Thyroid gland (tissue), 4 donors: ENCODE data around the gene TTR. TPM values are rescaled to one million over a fixed set of nuclear protein-coding genes. Genes with fewer than 3 reads are reported as not detected.

Source experiments
- DNase-seq, 2 donors: peaks; one replicate each; pipeline ENCODE4 v3.0.0-alpha.2; 2019
- H3K27ac ChIP-seq, 3 donors: fragments of 200-600 bp; sonication (generic); 1 replicate in 2 of 3; 2 replicates in 1 of 3; pipeline ENCODE4 v1.5.1; 2016 to 2019; ENCODE audit warnings: mild to moderate bottlenecking in 1 of 3, moderate library complexity in 1 of 3
- H3K27me3 ChIP-seq: fragments of 200-600 bp; sonication (generic); one replicate; pipeline ENCODE4 v1.5.1; 2019
- H3K36me3 ChIP-seq, 2 donors: fragments of 200-600 bp; sonication (generic); one replicate each; pipeline ENCODE4 v1.5.1; 2016 to 2019
- H3K4me1 ChIP-seq, 2 donors: fragments of 200-600 bp; sonication (generic); one replicate each; pipeline ENCODE4 v1.5.1; 2017 to 2019
- H3K4me3 ChIP-seq, 3 donors: fragments of 200-600 bp; sonication (generic); replicated peaks in 1 of 3; 1 replicate in 2 of 3; 2 replicates in 1 of 3; pipeline ENCODE4 v1.5.1; 2016; ENCODE audit warnings: mild to moderate bottlenecking in 1 of 3
- H3K9me3 ChIP-seq: fragments of 200-600 bp; sonication (generic); one replicate; pipeline ENCODE4 v1.5.1; 2017
- CTCF ChIP-seq, 6 experiments: fragments of 200-600 bp in 3 of 6; fragments of 450-650 bp in 3 of 6; sonication (generic) in 3 of 6; IDR thresholded peaks; one replicate each; pipeline ENCODE4 v1.5.1; 2016 to 2019; ENCODE audit warnings: antibody characterized with exemption in 6 of 6, mild to moderate bottlenecking in 2 of 6, inconsistent platforms in 1 of 6, moderate library complexity in 1 of 6
- POLR2A ChIP-seq, 2 donors: fragments of 450-650 bp; IDR thresholded peaks; one replicate each; pipeline ENCODE4 v1.6.1; 2017; ENCODE audit warnings: antibody characterized with exemption in 2 of 2, mild to moderate bottlenecking in 2 of 2, moderate library complexity in 1 of 2
- WGBS, 2 donors: methylation state at CpG; one replicate each; pipeline ENCODE4 v1.1.5; 2017; 5-methylcytosine and 5-hydroxymethylcytosine counted together
- intact Hi-C: fragments of 100-400 bp; cut with DNase I; formaldehyde crosslinking; loops from one replicate; pipeline ENCODE4 v1.15.1; 2023
- total RNA-seq, 4 donors: library from RNA; depleted of rRNA; stranded (reverse); fragments of >200 nt; gene quantifications; one replicate each; pipeline ENCODE4 v1.2.3, GENCODE V29; 2016

TTR gene
- total RNA-seq, 4 donors from 2014 or later, result not detected

GRCh38 chr18:31572368-31572767 lies 19.3 kb upstream of the TTR start:
- no peaks in the 10 kb centered on the region for H3K27me3 ChIP-seq
- no peak overlapping the region for H3K4me3 ChIP-seq
- H3K4me1 ChIP-seq, result no peaks in the 10 kb centered on the region
- no peaks in the 10 kb centered on the region for H3K36me3 ChIP-seq
- DNase-seq, result no peak
- TF ChIP-seq CTCF (IDR thresholded peaks at IDR 0.05) (no peak), POLR2A (IDR thresholded peaks at IDR 0.05) (no peak)
- intact Hi-C loops, result no loop called here
- H3K9me3 ChIP-seq, result no peaks in the 10 kb centered on the region
- WGBS, 2 donors, result 82 to 86% methylated on average over 8 to 9 of the region's 9 CpGs
- no peak overlapping the region for H3K27ac ChIP-seq

GRCh38 chr18:31573051-31573450 lies 18.6 kb upstream of the TTR start:
- H3K4me3 ChIP-seq, result no peak overlapping the region
- WGBS, 2 donors, result 65 to 67% methylated on average over 3 of the region's 3 CpGs
- TF ChIP-seq POLR2A (IDR thresholded peaks at IDR 0.05), result no peak
- TF ChIP-seq CTCF (IDR thresholded peaks at IDR 0.05), result no peak
- H3K36me3 ChIP-seq, result no peaks in the 10 kb centered on the region
- no peaks in the 10 kb centered on the region for H3K9me3 ChIP-seq
- no peak overlapping the region for H3K27ac ChIP-seq
- H3K4me1 ChIP-seq, result no peaks in the 10 kb centered on the region
- H3K27me3 ChIP-seq, result no peaks in the 10 kb centered on the region
- no peak for DNase-seq
- intact Hi-C loops, result no loop called here

- Histone ChIP-seq H3K9me3 (no peaks in the 10 kb centered on the region), H3K27me3 (no peaks in the 10 kb centered on the region), H3K4me1 (no peaks in the 10 kb centered on the region), H3K4me3 (no peak overlapping the region), H3K27ac (no peak overlapping the region), H3K36me3 (no peaks in the 10 kb centered on the region)
- DNase-seq, result no peak
- intact Hi-C loops, result no loop called here
- 91 to 92% methylated on average over 1 of the region's 1 CpG for WGBS, 2 donors
- TF ChIP-seq POLR2A (IDR thresholded peaks at IDR 0.05) (no peak), CTCF (IDR thresholded peaks at IDR 0.05) (no peak)
These were observed 17.3 kb upstream of the TTR start for GRCh38 chr18:31574359-31574758.

GRCh38 chr18:31575515-31576257 lies 16.0 kb upstream of the TTR start:
- TF ChIP-seq POLR2A (IDR thresholded peaks at IDR 0.05), result no peak
- no peak for TF ChIP-seq CTCF (IDR thresholded peaks at IDR 0.05)
- Histone ChIP-seq H3K4me3 (no peak overlapping the region), H3K9me3 (no peaks in the 10 kb centered on the region), H3K36me3 (no peaks in the 10 kb centered on the region), H3K27me3 (no peaks in the 10 kb centered on the region), H3K4me1 (no peaks in the 10 kb centered on the region), H3K27ac (no peak overlapping the region)
- intact Hi-C loops, result no loop called here
- WGBS, 2 donors, result 65 to 73% methylated on average over 3 of the region's 3 CpGs
- DNase-seq, result no peak

- H3K4me3 ChIP-seq, result no peak overlapping the region
- H3K9me3 ChIP-seq, result no peaks in the 10 kb centered on the region
- no peaks in the 10 kb centered on the region for H3K36me3 ChIP-seq
- H3K4me1 ChIP-seq, result no peaks in the 10 kb centered on the region
- H3K27ac ChIP-seq, result no peak overlapping the region
- intact Hi-C loops, result no loop called here
- DNase-seq, result no peak
- H3K27me3 ChIP-seq, result no peaks in the 10 kb centered on the region
- TF ChIP-seq POLR2A (IDR thresholded peaks at IDR 0.05), result no peak
- TF ChIP-seq CTCF (IDR thresholded peaks at IDR 0.05), result no peak
- WGBS, 2 donors, result 61 to 72% methylated on average over 4 of the region's 4 CpGs
These were observed 15.0 kb upstream of the TTR start for GRCh38 chr18:31576670-31577069.
